GM23248 (cell line): ENCODE measurements around the gene EHMT1. TPM values are rescaled to one million over a fixed set of nuclear protein-coding genes. Genes with fewer than 3 reads are reported as not detected.

Experiments
- DNase-seq: peaks from one replicate; pipeline ENCODE4 v3.0.0-alpha.2; 2015
- H2AFZ ChIP-seq: fragments of 200-600 bp; sonication (generic); 2 replicates; pipeline ENCODE4 v1.6.1; 2016; ENCODE audit warnings: antibody characterized with exemption
- H3F3A ChIP-seq: fragments of 200-600 bp; sonication (generic); 2 replicates; pipeline ENCODE4 v1.6.1; 2016; ENCODE audit warnings: mild to moderate bottlenecking, antibody characterized with exemption, mixed run types; ENCODE audit not compliant: insufficient read depth
- H3K27ac ChIP-seq: fragments of 200-600 bp; sonication (generic); 2 replicates; pipeline ENCODE4 v1.5.1; 2016; ENCODE audit warnings: mild to moderate bottlenecking
- H3K27me3 ChIP-seq: fragments of 200-600 bp; sonication (generic); replicated peaks from 2 replicates; pipeline ENCODE4 v1.6.1; 2016; ENCODE audit warnings: mild to moderate bottlenecking; ENCODE audit not compliant: insufficient read depth
- H3K36me3 ChIP-seq: fragments of 200-600 bp; sonication (generic); 2 replicates; pipeline ENCODE4 v1.6.1; 2016; ENCODE audit warnings: low read depth, mild to moderate bottlenecking
- H3K4me1 ChIP-seq: fragments of 200-600 bp; sonication (generic); 2 replicates; pipeline ENCODE4 v1.6.1; 2016; ENCODE audit warnings: mild to moderate bottlenecking; ENCODE audit not compliant: insufficient read depth
- H3K4me2 ChIP-seq: fragments of 200-600 bp; sonication (generic); one replicate; pipeline ENCODE4 v1.6.1; 2016; ENCODE audit warnings: mild to moderate bottlenecking; ENCODE audit not compliant: unreplicated experiment
- H3K4me3 ChIP-seq: fragments of 200-600 bp; sonication (generic); 2 replicates; pipeline ENCODE4 v1.5.1; 2016; ENCODE audit warnings: mild to moderate bottlenecking
- H3K79me2 ChIP-seq: fragments of 200-600 bp; sonication (generic); 2 replicates; pipeline ENCODE4 v1.6.1; 2016; ENCODE audit warnings: mild to moderate bottlenecking; ENCODE audit not compliant: insufficient read depth
- H3K9ac ChIP-seq: fragments of 200-600 bp; sonication (generic); 2 replicates; pipeline ENCODE4 v1.6.1; 2016; ENCODE audit warnings: mild to moderate bottlenecking
- H3K9me2 ChIP-seq: fragments of 200-600 bp; sonication (generic); 2 replicates; pipeline ENCODE4 v1.6.1; 2016; ENCODE audit warnings: mixed run types, mild to moderate bottlenecking, moderate library complexity; ENCODE audit not compliant: insufficient read depth
- H3K9me3 ChIP-seq: fragments of 200-600 bp; sonication (generic); one replicate; pipeline ENCODE4 v1.6.1; 2017; ENCODE audit warnings: low read depth
- H4K20me1 ChIP-seq: fragments of 200-600 bp; sonication (generic); 2 replicates; pipeline ENCODE4 v1.6.0; 2016; ENCODE audit not compliant: insufficient read depth
- EZH2 ChIP-seq: fragments of 200-600 bp; sonication (generic); IDR thresholded peaks from 2 replicates; pipeline ENCODE4 v1.6.1; 2018; ENCODE audit warnings: antibody characterized with exemption, mild to moderate bottlenecking; ENCODE audit not compliant: insufficient read depth, poor library complexity, severe bottlenecking
- EZH2phosphoT487 ChIP-seq: fragments of 200-600 bp; sonication (generic); IDR thresholded peaks from 2 replicates; pipeline ENCODE4 v1.6.1; 2018; ENCODE audit warnings: antibody characterized with exemption, moderate library complexity, mild to moderate bottlenecking, low read depth; ENCODE audit not compliant: insufficient read depth
- WGBS, 2 experiments: methylation state at CpG; one replicate each; pipeline ENCODE4 v1.1.6; 2015 to 2017; ENCODE audit warnings: low lambda C conversion rate in 2 of 2, low coverage in 1 of 2; ENCODE audit errors: missing lambda C conversion rate in 2 of 2; 5-methylcytosine and 5-hydroxymethylcytosine counted together
- in situ Hi-C: fragments of 300-500 bp; cut with MboI; formaldehyde crosslinking; loops from 2 replicates; pipeline ENCODE4 v1.15.0; 2020
- polyA plus RNA-seq: library from polyadenylated mRNA; unstranded; fragments of >200 nt; fragmentation: Nextera tagmentation; extraction: Ambion mirVana; gene quantifications from 2 replicates; pipeline ENCODE4 v1.2.1, GENCODE V29; 2016
- total RNA-seq: library from RNA; depleted of rRNA; stranded (reverse); fragments of >200 nt; shearing (Covaris generic); gene quantifications from 2 replicates; pipeline ENCODE4 v1.2.3, GENCODE V29; 2014

The EHMT1 gene
- total and polyA plus RNA-seq, 2 experiments from 2014 or later = 26.8 to 31.0 TPM

- 95 to 96% methylated on average over 7 of the region's 7 CpGs for WGBS, 2 experiments
- TF ChIP-seq EZH2phosphoT487 (no peak), EZH2 (no peak)
- Histone ChIP-seq H3K4me1 (0 out of 2 replicates have a peak, but pooled peaks cover 3% of the 10 kb centered on the region), H3K9me3 (no peaks in the 10 kb centered on the region), H4K20me1 (no peaks in the 10 kb centered on the region), H3K4me2 (no peak overlapping the region), H3F3A (no peaks in the 10 kb centered on the region), H3K9ac (no peak overlapping the region), H3K36me3 (no peaks in the 10 kb centered on the region), H3K27me3 (no peaks in the 10 kb centered on the region), H3K4me3 (no peak overlapping the region), H2AFZ (no peak overlapping the region), H3K79me2 (peaks cover 100% of the 10 kb centered on the region), H3K27ac (no peak overlapping the region), H3K9me2 (no peaks in the 10 kb centered on the region)
- in situ Hi-C loops = no loop called here
- DNase-seq = no peak
Measured at GRCh38 chr9:137650779-137651178, 32.0 kb downstream of the EHMT1 start.

- Histone ChIP-seq H3K36me3 (no peaks in the 10 kb centered on the region), H3K27me3 (no peaks in the 10 kb centered on the region), H3K4me1 (no peaks in the 10 kb centered on the region), H3K9me2 (no peaks in the 10 kb centered on the region), H3K9ac (no peak overlapping the region), H3K4me2 (no peak overlapping the region), H4K20me1 (no peaks in the 10 kb centered on the region), H2AFZ (no peak overlapping the region), H3K79me2 (peaks cover 100% of the 10 kb centered on the region), H3K4me3 (no peak overlapping the region), H3K9me3 (no peaks in the 10 kb centered on the region), H3F3A (no peaks in the 10 kb centered on the region), H3K27ac (no peak overlapping the region)
- in situ Hi-C loops = no loop called here
- TF ChIP-seq EZH2 = no peak
- no peak for TF ChIP-seq EZH2phosphoT487
- no peak for DNase-seq
- 97 to 99% methylated on average over 6 of the region's 6 CpGs for WGBS, 2 experiments
Measured at GRCh38 chr9:137656416-137656815, 37.6 kb downstream of the EHMT1 start.

- in situ Hi-C loops = no loop called here
Measured at GRCh38 chr9:137657606-137658005, 38.8 kb downstream of the EHMT1 start.

GRCh38 chr9:137658781-137659180 lies 40.0 kb downstream of the EHMT1 start:
- no peaks in the 10 kb centered on the region for H3K4me1 ChIP-seq
- no peaks in the 10 kb centered on the region for H3K9me2 ChIP-seq
- WGBS, 2 experiments = 91 to 95% methylated on average over 2 of the region's 2 CpGs
- H3F3A ChIP-seq = no peaks in the 10 kb centered on the region
- TF ChIP-seq EZH2phosphoT487 (no peak), EZH2 (no peak)
- in situ Hi-C loops = no loop called here
- H3K4me2 ChIP-seq = no peak overlapping the region
- no peak overlapping the region for H3K27ac ChIP-seq
- no peaks in the 10 kb centered on the region for H3K9me3 ChIP-seq
- no peak overlapping the region for H3K4me3 ChIP-seq
- peaks cover 100% of the 10 kb centered on the region for H3K79me2 ChIP-seq
- H3K9ac ChIP-seq = no peak overlapping the region
- H3K36me3 ChIP-seq = no peaks in the 10 kb centered on the region
- H2AFZ ChIP-seq = no peak overlapping the region
- no peaks in the 10 kb centered on the region; the same call in 1 of the 2 replicates for H4K20me1 ChIP-seq
- H3K27me3 ChIP-seq = no peaks in the 10 kb centered on the region
- no peak for DNase-seq

More at GRCh38 chr9:137657606-137658005, 38.8 kb downstream of the EHMT1 start:
- no peak overlapping the region for H3K9ac ChIP-seq
- no peaks in the 10 kb centered on the region for H3K27me3 ChIP-seq
- H3K9me3 ChIP-seq = no peaks in the 10 kb centered on the region
- H3K27ac ChIP-seq = no peak overlapping the region
- no peak for DNase-seq
- no peak overlapping the region for H2AFZ ChIP-seq
- peaks cover 100% of the 10 kb centered on the region for H3K79me2 ChIP-seq
- TF ChIP-seq EZH2phosphoT487 (no peak), EZH2 (no peak)
- H3F3A ChIP-seq = no peaks in the 10 kb centered on the region
- no peaks in the 10 kb centered on the region for H3K36me3 ChIP-seq
- H3K4me3 ChIP-seq = no peak overlapping the region
- no peaks in the 10 kb centered on the region for H3K4me1 ChIP-seq
- no peak overlapping the region for H3K4me2 ChIP-seq
- no peaks in the 10 kb centered on the region for H4K20me1 ChIP-seq
- 81 to 82% methylated on average over 2 of the region's 2 CpGs for WGBS, 2 experiments
- H3K9me2 ChIP-seq = no peaks in the 10 kb centered on the region

- no peaks in the 10 kb centered on the region for H3K9me3 ChIP-seq
- no peak for DNase-seq
- H3K4me3 ChIP-seq = no peak overlapping the region
- H3K4me2 ChIP-seq = no peak overlapping the region
- H3K36me3 ChIP-seq = no peaks in the 10 kb centered on the region
- no peaks in the 10 kb centered on the region for H3F3A ChIP-seq
- in situ Hi-C loops = no loop called here
- no peaks in the 10 kb centered on the region; the same call in none of the 2 replicates for H4K20me1 ChIP-seq
- H2AFZ ChIP-seq = no peak overlapping the region
- no peaks in the 10 kb centered on the region for H3K27me3 ChIP-seq
- no peak overlapping the region for H3K27ac ChIP-seq
- 55 to 57% methylated on average over 4 of the region's 4 CpGs for WGBS, 2 experiments
- no peaks in the 10 kb centered on the region for H3K4me1 ChIP-seq
- no peak overlapping the region for H3K9ac ChIP-seq
- peaks cover 100% of the 10 kb centered on the region for H3K79me2 ChIP-seq
- no peak for TF ChIP-seq EZH2
- no peak for TF ChIP-seq EZH2phosphoT487
- H3K9me2 ChIP-seq = no peaks in the 10 kb centered on the region
Measured at GRCh38 chr9:137660144-137660543, 41.3 kb downstream of the EHMT1 start.
